K562 (cell line): ENCODE measurements around the gene SHISAL1. TPM values are rescaled to one million over a fixed set of nuclear protein-coding genes. Genes with fewer than 3 reads are reported as not detected.

Experiments used
- ATAC-seq: fragments of 200-7000 bp; cut with Tn5 transposase; 3 replicates; pipeline ENCODE4 v1.9.1; 2020; ENCODE audit warnings: moderate library complexity
- BruUV-seq: library from RNA; stranded (reverse); fragments of 400-500 nt; replicated peaks from 2 replicates; lab custom pipeline; 2021; lab: Mats Ljungman, UMichigan
- CTCF ChIA-PET: fragments of 300-600 bp; formaldehyde crosslinking; extraction: SDS; loops from one replicate; lab custom pipeline; 2021; ENCODE audit warnings: low intra/inter-chr PET ratio; lab: Yijun Ruan, JAX
- POLR2A ChIA-PET: fragments of 300-600, 350-650 bp; sonication (Branson Sonifier 250); formaldehyde crosslinking; extraction: SDS; loops from one replicate; lab custom pipeline; 2021; ENCODE audit warnings: antibody characterized with exemption, inconsistent platforms; lab: Yijun Ruan, JAX
- DNase-seq, 4 experiments: peaks; one replicate each; pipeline versions ENCODE4 v3.0.0 to v3.0.0-alpha.2; 2011 to 2018; ENCODE audit warnings: low spot score in 3 of 4, mixed read lengths in 3 of 4; ENCODE audit errors: extremely low read depth in 1 of 4
- FAIRE-seq: peaks from 2 replicates; lab custom pipeline; 2011; peaks lifted over from hg19 to GRCh38; lab: Jason Lieb, UNC
- H2AFZ ChIP-seq: 2 replicates; pipeline ENCODE4 v1.6.0; 2011; ENCODE audit warnings: low read depth, low read length, control low read depth, inconsistent platforms
- H3K27ac ChIP-seq: fragments of 200-600 bp; 3 replicates; pipeline ENCODE4 v1.8.0; 2011; ENCODE audit warnings: low read depth, mild to moderate bottlenecking, control low read depth, inconsistent platforms, low read length, moderate library complexity, mixed read lengths; ENCODE audit errors: extremely low read depth
- H3K27me3 ChIP-seq, 2 experiments: fragments of 300-600 bp in 1 of 2; 2 replicates in 1 of 2; 3 replicates in 1 of 2; pipeline versions ENCODE4 v1.6.0 to v1.8.0; 2011; ENCODE audit warnings: inconsistent platforms in 2 of 2, low read length in 2 of 2, mild to moderate bottlenecking in 1 of 2, mixed read lengths in 1 of 2, moderate library complexity in 1 of 2; ENCODE audit not compliant: control insufficient read depth in 2 of 2, insufficient read depth in 2 of 2
- H3K36me3 ChIP-seq: fragments of 300-600 bp; 3 replicates; pipeline ENCODE4 v1.8.0; 2011; ENCODE audit warnings: mild to moderate bottlenecking, low read length, inconsistent platforms; ENCODE audit not compliant: control insufficient read depth, insufficient read depth
- H3K4me1 ChIP-seq, 2 experiments: fragments of 200-600 bp in 1 of 2; replicated peaks in 1 of 2; 2 replicates in 1 of 2; 3 replicates in 1 of 2; pipeline versions ENCODE4 v1.5.1 to v1.8.0; 2011; ENCODE audit warnings: inconsistent platforms in 2 of 2, low read length in 2 of 2, mild to moderate bottlenecking in 1 of 2, mixed read lengths in 1 of 2, moderate library complexity in 1 of 2; ENCODE audit not compliant: control insufficient read depth in 2 of 2, insufficient read depth in 2 of 2
- H3K4me2 ChIP-seq: 2 replicates; pipeline ENCODE4 v1.6.1; 2011; ENCODE audit warnings: low read length, control low read depth, inconsistent platforms, mixed read lengths; ENCODE audit not compliant: insufficient read depth
- H3K4me3 ChIP-seq: fragments of 200-600 bp; sonication (generic), shearing (Covaris generic); 2 replicates; pipeline ENCODE4 v1.5.1; 2016; ENCODE audit warnings: control low read depth, inconsistent platforms
- H3K79me2 ChIP-seq: fragments of 200-600 bp; 3 replicates; pipeline ENCODE4 v1.8.0; 2011; ENCODE audit warnings: low read length, inconsistent platforms; ENCODE audit not compliant: control insufficient read depth, insufficient read depth
- H3K9ac ChIP-seq, 2 experiments: 2 replicates each; pipeline versions ENCODE4 v1.6.0 to v1.6.1; 2011; ENCODE audit warnings: low read depth in 2 of 2, low read length in 2 of 2, control low read depth in 1 of 2, inconsistent platforms in 1 of 2, mild to moderate bottlenecking in 1 of 2, mixed read lengths in 1 of 2; ENCODE audit not compliant: insufficient read depth in 1 of 2
- H3K9me1 ChIP-seq: one replicate; pipeline ENCODE4 v1.6.0; 2011; ENCODE audit warnings: inconsistent platforms, mild to moderate bottlenecking, low read length, moderate library complexity; ENCODE audit not compliant: control insufficient read depth, insufficient read depth
- H3K9me3 ChIP-seq: replicated peaks from 2 replicates; pipeline ENCODE4 v1.5.1; 2011; ENCODE audit warnings: low read depth, low read length, inconsistent platforms; ENCODE audit not compliant: control insufficient read depth, insufficient read depth
- H4K20me1 ChIP-seq: replicated peaks from 2 replicates; pipeline ENCODE4 v1.6.1; 2011; ENCODE audit warnings: low read length, inconsistent platforms, mixed read lengths; ENCODE audit not compliant: control insufficient read depth, insufficient read depth
- CSDE1 ChIP-seq, 2 experiments: fragments of 450-650 bp; IDR thresholded peaks; 2 replicates each; pipeline ENCODE4 v1.6.1; 2016; ENCODE audit warnings: mild to moderate bottlenecking in 1 of 2
- GABPB1 ChIP-seq: sonication (generic); formaldehyde crosslinking; IDR thresholded peaks from 2 replicates; pipeline ENCODE4 v1.8.0; 2022; ENCODE audit warnings: mild to moderate bottlenecking, missing genetic modification reagents
- GATAD2A ChIP-seq: fragments of 450-650 bp; IDR thresholded peaks from 2 replicates; pipeline ENCODE4 v1.6.1; 2017
- HDGF ChIP-seq: fragments of 450-650 bp; IDR thresholded peaks from 2 replicates; pipeline ENCODE4 v1.6.1; 2016
- JUN ChIP-seq, 2 experiments: sonication (generic) in 1 of 2; formaldehyde crosslinking in 1 of 2; IDR thresholded peaks; 2 replicates each; pipeline versions ENCODE4 v1.6.1 to v1.8.0; 2012 to 2022; ENCODE audit warnings: borderline replicate concordance in 2 of 2, mild to moderate bottlenecking in 2 of 2, improper control_type of control experiment in 1 of 2, low read depth in 1 of 2, low read length in 1 of 2, missing genetic modification reagents in 1 of 2
- KLF13 ChIP-seq: fragments of 450-650 bp; IDR thresholded peaks from 2 replicates; pipeline ENCODE4 v1.6.1; 2016; ENCODE audit warnings: missing genetic modification characterization, low read depth, mild to moderate bottlenecking, missing compliant biosample characterization, moderate library complexity, borderline replicate concordance
- MEF2A ChIP-seq: IDR thresholded peaks from 2 replicates; pipeline ENCODE4 v1.6.1; 2011; ENCODE audit warnings: low read depth, mild to moderate bottlenecking, low read length, moderate library complexity; ENCODE audit not compliant: control insufficient read depth
- NR3C1 ChIP-seq: sonication (generic); formaldehyde crosslinking; IDR thresholded peaks from 2 replicates; pipeline ENCODE4 v1.8.1; 2022; ENCODE audit warnings: missing genetic modification reagents
- POLR2G ChIP-seq: fragments of 200-400 bp; formaldehyde crosslinking; IDR thresholded peaks from 2 replicates; pipeline ENCODE4 v1.6.1; 2017; ENCODE audit warnings: low read depth, mild to moderate bottlenecking, antibody characterized with exemption, low read length, moderate library complexity
- RBM15 ChIP-seq: fragments of 200-400 bp; formaldehyde crosslinking; IDR thresholded peaks from 2 replicates; pipeline ENCODE4 v1.6.1; 2018; ENCODE audit warnings: mild to moderate bottlenecking, low read length, moderate library complexity; ENCODE audit not compliant: insufficient read depth
- THAP12 ChIP-seq: fragments of 250-450 bp; sonication (Bioruptor Pico); IDR thresholded peaks from 2 replicates; pipeline ENCODE4 v1.9.0; 2021; ENCODE audit warnings: mild to moderate bottlenecking, inconsistent platforms
- TRIM24 ChIP-seq, 2 experiments: fragments of 450-650 bp; IDR thresholded peaks; 2 replicates each; pipeline ENCODE4 v1.6.1; 2016
- WGBS: fragments of 100-300 bp; shearing (Covaris generic); methylation state at CpG from one replicate; pipeline ENCODE4 v1.1.6; 2016; ENCODE audit warnings: low coverage, mixed read lengths; ENCODE audit not compliant: insufficient coverage; ENCODE audit errors: missing lambda C conversion rate; 5-methylcytosine and 5-hydroxymethylcytosine counted together
- in situ Hi-C: fragments of 300-500 bp; cut with MboI; formaldehyde crosslinking; loops from 4 replicates; pipeline ENCODE4 v1.15.0; 2018; ENCODE audit warnings: inconsistent platforms, mixed read lengths
- intact Hi-C: fragments of 100-400 bp; cut with micrococcal nuclease; formaldehyde crosslinking; loops from 2 replicates; pipeline ENCODE4 v1.14.2; 2022
- polyA plus RNA-seq, 8 experiments: library from polyadenylated mRNA; depleted of rRNA in 4 of 8; stranded (reverse) in 5 of 8; unstranded in 3 of 8; fragments of >200 nt; fragmentation: Nextera tagmentation in 2 of 8; fragmentation: Illumina TruSeq in 1 of 8; extraction: Ambion mirVana in 2 of 8; extraction: Trizol in 1 of 8; gene quantifications; 2 replicates each; pipeline versions ENCODE4 v1.2.1 to v1.2.3, GENCODE V29; 2011 to 2014; ENCODE audit warnings: inconsistent platforms in 1 of 8, missing spikeins in 1 of 8
- total RNA-seq, 7 experiments: library from RNA; depleted of rRNA in 6 of 7; stranded (reverse); fragments of >200 nt in 6 of 7; fragmentation: Illumina TruSeq in 2 of 7; extraction: Trizol in 2 of 7; gene quantifications; 2 replicates each; pipeline versions ENCODE4 v1.2.1 to v1.2.3, GENCODE V29; 2011 to 2021; ENCODE audit warnings: low replicate concordance in 1 of 7
- TF ChIP-seq, protein P1 (sequence below): IDR thresholded peaks from 2 replicates; pipeline ENCODE4 v1.6.1; 2011; ENCODE audit warnings: borderline replicate concordance, low read depth, mild to moderate bottlenecking, moderate library complexity, low read length; ENCODE audit not compliant: insufficient read depth, poor library complexity, severe bottlenecking
- TF ChIP-seq, protein P2 (sequence below), 2 experiments: fragments of 450-650 bp in 1 of 2; sonication (generic) in 1 of 2; formaldehyde crosslinking in 1 of 2; IDR thresholded peaks in 1 of 2; conservative IDR thresholded peaks in 1 of 2; 2 replicates each; pipeline versions ENCODE4 v1.6.1 to v1.8.1; 2016 to 2023; ENCODE audit warnings: mild to moderate bottlenecking in 2 of 2, moderate library complexity in 2 of 2, inconsistent platforms in 1 of 2, missing genetic modification reagents in 1 of 2
- TF ChIP-seq, protein P3 (sequence below), 2 experiments: fragments of 450-650 bp in 1 of 2; sonication (generic) in 1 of 2; formaldehyde crosslinking; conservative IDR thresholded peaks; 2 replicates each; pipeline versions ENCODE4 v1.4.0 to v1.8.1; 2020 to 2022; ENCODE audit warnings: mild to moderate bottlenecking in 1 of 2, missing genetic modification reagents in 1 of 2

Gene SHISAL1
- total and polyA plus RNA-seq, 9 of the 15 experiments (the other 6 are each of a cell fraction or from before 2014, with no cell fraction given) = not detected

- DNase-seq (no peak), ATAC-seq (no peak), FAIRE-seq (no peak)
- Histone ChIP-seq H3K4me2 (no peak overlapping the region), H3K4me3 (no peak overlapping the region), H2AFZ (no peak overlapping the region), H3K79me2 (no peaks in the 10 kb centered on the region), H3K9me1 (no peaks in the 10 kb centered on the region), H3K9me3 (no peaks in the 10 kb centered on the region), H3K27me3 (peaks cover 9 to 56% of the 10 kb centered on the region in 2 experiments; a peak in 4 of 5 replicates), H4K20me1 (0 out of 2 replicates have a peak, but pooled peaks cover 6% of the 10 kb centered on the region), H3K4me1 (no peaks in the 10 kb centered on the region), H3K36me3 (no peaks in the 10 kb centered on the region), H3K27ac (no peak overlapping the region), H3K9ac (no peak overlapping the region)
- in situ Hi-C loops (no loop called here), intact Hi-C loops (no loop called here)
- CTCF ChIA-PET = no interaction called here
- no TSS peak for BruUV-seq
- POLR2A ChIA-PET = no interaction called here
- 0% methylated on average over 4 of the region's 9 CpGs for WGBS
- TF ChIP-seq CSDE1 (IDR thresholded peaks at IDR 0.05) (no peak), THAP12 (CRISPR knock-in tag) (no peak), RBM15 (no peak), GABPB1 (CRISPR knock-in tag) (no peak), HDGF (no peak), TRIM24 (IDR thresholded peaks at IDR 0.05) (no peak), GATAD2A (no peak), NR3C1 (CRISPR knock-in tag) (no peak), KLF13 (tag) (no peak), JUN (IDR thresholded peaks at IDR 0.05; ENCODE audit: borderline replicate concordance, low read depth, low read length) (no peak), JUN (CRISPR knock-in tag; IDR thresholded peaks at IDR 0.05; ENCODE audit: borderline replicate concordance) (no peak), POLR2G (no peak), MEF2A (no peak)
- TF ChIP-seq, protein P1, sequence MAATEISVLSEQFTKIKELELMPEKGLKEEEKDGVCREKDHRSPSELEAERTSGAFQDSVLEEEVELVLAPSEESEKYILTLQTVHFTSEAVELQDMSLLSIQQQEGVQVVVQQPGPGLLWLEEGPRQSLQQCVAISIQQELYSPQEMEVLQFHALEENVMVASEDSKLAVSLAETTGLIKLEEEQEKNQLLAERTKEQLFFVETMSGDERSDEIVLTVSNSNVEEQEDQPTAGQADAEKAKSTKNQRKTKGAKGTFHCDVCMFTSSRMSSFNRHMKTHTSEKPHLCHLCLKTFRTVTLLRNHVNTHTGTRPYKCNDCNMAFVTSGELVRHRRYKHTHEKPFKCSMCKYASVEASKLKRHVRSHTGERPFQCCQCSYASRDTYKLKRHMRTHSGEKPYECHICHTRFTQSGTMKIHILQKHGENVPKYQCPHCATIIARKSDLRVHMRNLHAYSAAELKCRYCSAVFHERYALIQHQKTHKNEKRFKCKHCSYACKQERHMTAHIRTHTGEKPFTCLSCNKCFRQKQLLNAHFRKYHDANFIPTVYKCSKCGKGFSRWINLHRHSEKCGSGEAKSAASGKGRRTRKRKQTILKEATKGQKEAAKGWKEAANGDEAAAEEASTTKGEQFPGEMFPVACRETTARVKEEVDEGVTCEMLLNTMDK = no peak
- TF ChIP-seq, protein P2, sequence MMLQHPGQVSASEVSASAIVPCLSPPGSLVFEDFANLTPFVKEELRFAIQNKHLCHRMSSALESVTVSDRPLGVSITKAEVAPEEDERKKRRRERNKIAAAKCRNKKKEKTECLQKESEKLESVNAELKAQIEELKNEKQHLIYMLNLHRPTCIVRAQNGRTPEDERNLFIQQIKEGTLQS (IDR thresholded peaks at IDR 0.05) = no peak
- TF ChIP-seq, protein P2 (CRISPR knock-in tag; conservative IDR thresholded peaks at IDR 0.05) = no peak
- TF ChIP-seq, protein P3, sequence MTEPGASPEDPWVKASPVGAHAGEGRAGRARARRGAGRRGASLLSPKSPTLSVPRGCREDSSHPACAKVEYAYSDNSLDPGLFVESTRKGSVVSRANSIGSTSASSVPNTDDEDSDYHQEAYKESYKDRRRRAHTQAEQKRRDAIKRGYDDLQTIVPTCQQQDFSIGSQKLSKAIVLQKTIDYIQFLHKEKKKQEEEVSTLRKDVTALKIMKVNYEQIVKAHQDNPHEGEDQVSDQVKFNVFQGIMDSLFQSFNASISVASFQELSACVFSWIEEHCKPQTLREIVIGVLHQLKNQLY (CRISPR knock-in tag; conservative IDR thresholded peaks at IDR 0.05) = no peak
Observed at GRCh38 chr22:44280665-44281188, 32.0 kb downstream of the SHISAL1 start.
